HG03442 (cell line): ENCODE results near the gene ARHGAP29.

Experiments
- ATAC-seq: cut with Tn5 transposase; IDR thresholded peaks from one replicate; pipeline ENCODE4 v1.9.1; 2021; ENCODE audit warnings: mild to moderate bottlenecking, moderate library complexity; ENCODE audit not compliant: unreplicated experiment

Gene ARHGAP29

GRCh38 chr1:94125551-94126514 is 111.6 kb downstream of the ARHGAP29 start:
- ATAC-seq = no peak

- no peak for ATAC-seq
These were observed 112.8 kb downstream of the ARHGAP29 start for GRCh38 chr1:94124538-94124937.

GRCh38 chr1:94122201-94122970 is 115.0 kb downstream of the ARHGAP29 start:
- ATAC-seq = no peak
